HCT116 (cell line): ENCODE measurements around the gene CA4. TPM values are rescaled to one million over a fixed set of nuclear protein-coding genes. Genes with fewer than 3 reads are reported as not detected.
A peak's percentile ranks its signal among the peaks of the same experiment; 100 is the strongest.

ENCODE experiments used
- ATAC-seq: fragments of 200-7000 bp; cut with Tn5 transposase; 2 replicates; pipeline ENCODE4 v1.9.1; 2020; ENCODE audit warnings: mild to moderate bottlenecking, moderate library complexity
- BruUV-seq: library from RNA; stranded (reverse); fragments of 400-500 nt; replicated peaks from 2 replicates; lab custom pipeline; 2021; lab: Mats Ljungman, UMichigan
- CTCF ChIA-PET: fragments of 300-600 bp; sonication (Branson Sonifier 250); formaldehyde crosslinking; loops from one replicate; lab custom pipeline; 2021; ENCODE audit warnings: antibody characterized with exemption; lab: Charles Lee
- POLR2A ChIA-PET: fragments of 300-600, 350-600 bp; sonication (Branson Sonifier 250); formaldehyde crosslinking; loops from one replicate; lab custom pipeline; 2021; ENCODE audit warnings: antibody characterized with exemption; lab: Charles Lee
- RAD21 ChIA-PET, 2 experiments: fragments of 300-600 bp; sonication (Branson Sonifier 250); formaldehyde crosslinking; loops; one replicate each; lab custom pipeline; 2023; ENCODE audit warnings: low total read pairs in 2 of 2; ENCODE audit not compliant: uncharacterized antibody in 2 of 2, unreplicated experiment in 2 of 2, low non-redundant PET in 1 of 2; lab: Charles Lee
- DNase-seq: peaks from one replicate; pipeline ENCODE4 v3.0.0-alpha.2; 2010; ENCODE audit warnings: low read depth, low spot score
- H2AFZ ChIP-seq: fragments of 200-600 bp; shearing (Covaris generic), sonication (generic); 2 replicates; pipeline ENCODE4 v1.6.1; 2017; ENCODE audit warnings: low read depth, mixed run types, mixed read lengths, antibody characterized with exemption, low read length; ENCODE audit not compliant: poor library complexity, severe bottlenecking
- H3K27ac ChIP-seq: 2 replicates; pipeline ENCODE4 v1.5.1; 2012; ENCODE audit warnings: low read depth, low read length
- H3K27me3 ChIP-seq: fragments of 200-600 bp; sonication (generic); 2 replicates; pipeline ENCODE4 v1.6.1; 2016; ENCODE audit warnings: mixed run types, low read length, mixed read lengths; ENCODE audit not compliant: insufficient read depth
- H3K36me3 ChIP-seq, 2 experiments: fragments of 200-500 bp in 1 of 2; fragments of 200-600 bp in 1 of 2; sonication (Bioruptor generic) in 1 of 2; sonication (generic) in 1 of 2; 2 replicates each; pipeline versions ENCODE4 v1.5.1 to v1.6.1; 2014 to 2016; ENCODE audit warnings: low read length in 2 of 2, inconsistent platforms in 1 of 2, mixed read lengths in 1 of 2, mixed run types in 1 of 2; ENCODE audit not compliant: insufficient read depth in 2 of 2, control insufficient read depth in 1 of 2
- H3K4me1 ChIP-seq, 2 experiments: fragments of 200-600 bp in 1 of 2; sonication (generic) in 1 of 2; 2 replicates each; pipeline versions ENCODE4 v1.5.1 to v1.6.1; 2012 to 2017; ENCODE audit warnings: low read length in 2 of 2, inconsistent platforms in 1 of 2, mild to moderate bottlenecking in 1 of 2, mixed read lengths in 1 of 2, mixed run types in 1 of 2, moderate library complexity in 1 of 2; ENCODE audit not compliant: insufficient read depth in 2 of 2, control insufficient read depth in 1 of 2
- H3K4me2 ChIP-seq: fragments of 200-600 bp; sonication (generic); 2 replicates; pipeline ENCODE4 v1.6.1; 2017; ENCODE audit warnings: mixed run types, low read length, mixed read lengths
- H3K4me3 ChIP-seq, 2 experiments: fragments of 200-600 bp in 1 of 2; sonication (generic) in 1 of 2; replicated peaks in 1 of 2; 2 replicates each; pipeline ENCODE4 v1.5.1; 2011 to 2016; ENCODE audit warnings: low read length in 2 of 2, control low read depth in 1 of 2, low read depth in 1 of 2, mild to moderate bottlenecking in 1 of 2, mixed read lengths in 1 of 2, mixed run types in 1 of 2
- H3K79me2 ChIP-seq: fragments of 200-600 bp; sonication (generic); 2 replicates; pipeline ENCODE4 v1.6.1; 2017; ENCODE audit warnings: mild to moderate bottlenecking, mixed run types, low read length, moderate library complexity, mixed read lengths; ENCODE audit not compliant: insufficient read depth
- H3K9ac ChIP-seq: fragments of 200-600 bp; sonication (generic); 2 replicates; pipeline ENCODE4 v1.6.1; 2016; ENCODE audit warnings: low read length, mixed read lengths
- H3K9me2 ChIP-seq: fragments of 200-600 bp; sonication (generic), shearing (Covaris generic); 2 replicates; pipeline ENCODE4 v1.6.1; 2017; ENCODE audit warnings: mixed run types, mild to moderate bottlenecking, moderate library complexity; ENCODE audit not compliant: insufficient read depth
- H3K9me3 ChIP-seq, 2 experiments: fragments of 200-500 bp in 1 of 2; fragments of 200-600 bp in 1 of 2; sonication (Bioruptor generic) in 1 of 2; sonication (generic) in 1 of 2; 2 replicates each; pipeline ENCODE4 v1.6.1; 2014 to 2017; ENCODE audit warnings: low read length in 2 of 2, mixed read lengths in 2 of 2, inconsistent platforms in 1 of 2, low read depth in 1 of 2, mild to moderate bottlenecking in 1 of 2, mixed run types in 1 of 2, moderate library complexity in 1 of 2; ENCODE audit not compliant: control insufficient read depth in 1 of 2, insufficient read depth in 1 of 2
- H4K20me1 ChIP-seq: fragments of 200-600 bp; sonication (generic), shearing (Covaris generic); 2 replicates; pipeline ENCODE4 v1.6.1; 2017; ENCODE audit warnings: mixed run types, mild to moderate bottlenecking, moderate library complexity; ENCODE audit not compliant: insufficient read depth
- JUND ChIP-seq: IDR thresholded peaks from 2 replicates; pipeline ENCODE4 v1.6.1; 2012
- POLR2AphosphoS5 ChIP-seq: IDR thresholded peaks from 2 replicates; pipeline ENCODE4 v1.6.1; 2011; ENCODE audit warnings: mild to moderate bottlenecking, low read depth, low read length, moderate library complexity
- SP1 ChIP-seq: IDR thresholded peaks from 2 replicates; pipeline ENCODE4 v1.6.1; 2012; ENCODE audit warnings: low read depth
- TCF7L2 ChIP-seq: IDR thresholded peaks from 2 replicates; pipeline ENCODE4 v1.7.0; 2011; ENCODE audit warnings: borderline replicate concordance, inconsistent platforms; ENCODE audit not compliant: insufficient read depth, insufficient read length; ENCODE audit errors: extremely low read depth
- YY1 ChIP-seq: IDR thresholded peaks from 2 replicates; pipeline ENCODE4 v1.6.1; 2011; ENCODE audit warnings: low read length, low read depth, moderate library complexity, mild to moderate bottlenecking; ENCODE audit not compliant: insufficient replicate concordance; ENCODE audit errors: extremely low read depth
- intact Hi-C: fragments of 100-400 bp; cut with micrococcal nuclease; formaldehyde crosslinking; loops from 2 replicates; pipeline ENCODE4 v1.10.0; 2022
- total RNA-seq: library from RNA; stranded (reverse); gene quantifications from one replicate; pipeline ENCODE4 v1.2.1, GENCODE V29; 2021; ENCODE audit not compliant: unreplicated experiment
- TF ChIP-seq, protein P1 (sequence below): IDR thresholded peaks from 2 replicates; pipeline ENCODE4 v1.6.1; 2012

The CA4 gene
- total RNA-seq, 1 experiment from 2014 or later, result 0.20 TPM

DNA sequence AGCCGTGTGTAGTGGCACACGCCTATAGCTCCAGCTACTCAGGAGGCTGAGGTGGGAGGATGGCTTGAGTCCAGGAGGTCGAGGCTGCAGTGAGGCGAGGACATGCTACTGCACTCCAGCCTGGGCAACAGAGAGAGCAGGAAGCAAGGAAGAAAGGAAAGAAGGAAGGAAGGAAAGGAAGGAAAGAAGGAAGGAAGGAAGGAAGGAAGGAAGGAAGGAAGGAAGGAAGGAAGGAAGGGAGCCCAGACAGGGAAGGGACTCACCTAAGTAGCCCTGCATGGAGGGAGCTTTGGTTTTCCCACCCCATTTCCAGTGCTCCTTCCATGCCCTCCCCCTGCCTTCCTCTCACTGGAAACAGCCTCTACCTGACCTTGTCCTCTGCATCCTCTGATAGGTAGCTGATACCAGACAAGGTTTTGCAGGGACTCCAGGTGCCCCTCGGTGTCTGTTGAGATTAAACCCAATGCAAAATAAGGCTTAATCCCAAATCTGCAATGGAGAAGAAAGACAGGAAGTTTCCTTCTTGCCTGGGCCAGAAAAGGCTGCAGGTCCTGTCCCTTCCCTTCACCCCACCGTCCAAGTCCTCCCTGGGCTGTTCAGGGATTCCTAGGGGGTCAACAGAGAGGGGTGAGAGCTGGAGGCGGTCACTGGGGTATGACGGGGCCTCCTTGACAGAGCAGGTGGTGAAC, 21.5 kb upstream of the CA4 start:
- no TSS peak for BruUV-seq
- CTCF ChIA-PET, result interaction anchor here (1.0 to 1.2 kb wide), 2 partner anchors 13 to 472 kb away, joined by 3 read pairs; partner anchors contain the start of gene PPM1D

DNA sequence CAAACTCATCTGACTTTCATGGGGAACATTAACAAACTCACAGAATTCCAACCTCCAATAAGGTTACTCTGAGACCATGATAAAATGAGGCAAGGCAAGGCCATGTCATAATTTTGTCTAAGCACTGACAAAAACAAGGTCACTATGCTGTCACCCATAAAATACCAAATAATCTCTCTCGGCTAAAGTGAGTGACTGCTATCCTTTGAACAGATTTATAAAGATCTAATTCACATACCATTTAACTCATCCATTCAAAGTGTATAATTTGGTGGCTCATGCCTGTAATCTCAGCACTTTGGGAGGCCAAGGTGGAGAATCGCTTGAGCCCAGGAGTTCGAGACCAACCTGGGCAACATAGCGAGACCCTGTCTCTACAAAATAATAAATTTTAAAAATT, 20.6 kb upstream of the CA4 start:
- no peak overlapping the region for H3K4me2 ChIP-seq
- ATAC-seq, result no peak
- peaks cover under 1 to 3% of the 10 kb centered on the region in 2 experiments; a peak in 1 of 4 replicates for H3K4me1 ChIP-seq
- H3K9me2 ChIP-seq, result no peaks in the 10 kb centered on the region
- no peaks in the 10 kb centered on the region for H3K9me3 ChIP-seq
- intact Hi-C loops, result no loop called here
- H3K79me2 ChIP-seq, result no peaks in the 10 kb centered on the region
- ChIA-PET CTCF (no interaction called here), RAD21 (no interaction called here), POLR2A (no interaction called here)
- no peak overlapping the region for H3K9ac ChIP-seq
- no peak overlapping the region for H3K27ac ChIP-seq
- H3K36me3 ChIP-seq, result no peaks in the 10 kb centered on the region
- BruUV-seq, result no TSS peak
- H3K4me3 ChIP-seq, result no peak overlapping the region
- no peak overlapping the region for H2AFZ ChIP-seq
- TF ChIP-seq SP1 (no peak), TCF7L2 (no peak), YY1 (no peak)
- TF ChIP-seq, protein P1, sequence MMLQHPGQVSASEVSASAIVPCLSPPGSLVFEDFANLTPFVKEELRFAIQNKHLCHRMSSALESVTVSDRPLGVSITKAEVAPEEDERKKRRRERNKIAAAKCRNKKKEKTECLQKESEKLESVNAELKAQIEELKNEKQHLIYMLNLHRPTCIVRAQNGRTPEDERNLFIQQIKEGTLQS, result no peak
- TF ChIP-seq, all 23 proteins: peak for 0
- no peak for DNase-seq
- Histone ChIP-seq H4K20me1 (no peaks in the 10 kb centered on the region), H3K27me3 (no peaks in the 10 kb centered on the region)

More for the DNA sequence above, 21.5 kb upstream of the CA4 start:
- intact Hi-C loops, result no loop called here
- no peaks in the 10 kb centered on the region for H3K4me1 ChIP-seq
- no peak overlapping the region for H3K27ac ChIP-seq
- ChIA-PET POLR2A (interaction anchor here (0.7 kb wide), 1 partner anchor 10 kb away, joined by 3 read pairs; no protein-coding TSS in a partner anchor), RAD21 (no interaction called here)
- no peaks in the 10 kb centered on the region for H3K79me2 ChIP-seq
- H3K27me3 ChIP-seq, result no peaks in the 10 kb centered on the region
- H3K36me3 ChIP-seq, result no peaks in the 10 kb centered on the region
- H3K4me2 ChIP-seq, result no peak overlapping the region
- TF ChIP-seq JUND (no peak), POLR2AphosphoS5 (0 out of 2 replicates have a peak, but pooled peaks have one; percentile 14)
- TF ChIP-seq, all 23 proteins: peak for 1
- H3K9me2 ChIP-seq, result no peaks in the 10 kb centered on the region
- no peaks in the 10 kb centered on the region for H4K20me1 ChIP-seq
- no peak overlapping the region for H2AFZ ChIP-seq
- no peaks in the 10 kb centered on the region for H3K9me3 ChIP-seq
- ATAC-seq (peak; percentile 38), DNase-seq (no peak)
- H3K9ac ChIP-seq, result no peak overlapping the region
- no peak overlapping the region for H3K4me3 ChIP-seq
